GM21576 (cell line): ENCODE results near the gene EAPP.
"Not testable (repeated sequence)": the region's sequence is repeated elsewhere in the genome, so short reads cannot be mapped to it uniquely, and the experiment has no call there.

Source experiments
- ATAC-seq: cut with Tn5 transposase; IDR thresholded peaks from one replicate; pipeline ENCODE4 v1.9.1; 2021; ENCODE audit warnings: mild to moderate bottlenecking, moderate library complexity; ENCODE audit not compliant: unreplicated experiment

EAPP gene

GRCh38 chr14:34538871-34539406 is 562 bp downstream of the EAPP start:
- no peak for ATAC-seq

GRCh38 chr14:34538096-34538495 is 1.4 kb downstream of the EAPP start:
- ATAC-seq: not testable (repeated sequence)

DNA sequence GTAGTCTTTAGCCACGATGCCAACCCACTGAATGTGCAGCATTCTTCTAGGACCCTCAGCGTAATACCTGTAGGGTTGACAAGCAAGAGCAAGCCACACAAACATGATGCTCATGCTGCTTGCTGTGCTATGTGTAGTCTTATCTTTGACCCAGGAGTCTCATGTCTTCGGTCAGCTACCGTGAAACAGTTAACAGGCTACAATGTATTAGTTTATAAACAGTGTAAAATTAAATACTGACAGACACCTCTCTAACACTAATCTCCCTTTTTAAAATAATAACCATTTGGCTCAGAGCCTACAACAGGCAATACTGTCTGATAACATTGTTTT is 1.9 kb downstream of the EAPP start:
- no peak for ATAC-seq

- ATAC-seq: no peak
Measured at GRCh38 chr14:34536951-34537676, 2.4 kb downstream of the EAPP start.

- ATAC-seq: no peak
Measured at GRCh38 chr14:34527591-34527990, 11.9 kb downstream of the EAPP start.

- ATAC-seq: not testable (repeated sequence)
Measured at GRCh38 chr14:34524216-34524615, 15.3 kb downstream of the EAPP start.

DNA sequence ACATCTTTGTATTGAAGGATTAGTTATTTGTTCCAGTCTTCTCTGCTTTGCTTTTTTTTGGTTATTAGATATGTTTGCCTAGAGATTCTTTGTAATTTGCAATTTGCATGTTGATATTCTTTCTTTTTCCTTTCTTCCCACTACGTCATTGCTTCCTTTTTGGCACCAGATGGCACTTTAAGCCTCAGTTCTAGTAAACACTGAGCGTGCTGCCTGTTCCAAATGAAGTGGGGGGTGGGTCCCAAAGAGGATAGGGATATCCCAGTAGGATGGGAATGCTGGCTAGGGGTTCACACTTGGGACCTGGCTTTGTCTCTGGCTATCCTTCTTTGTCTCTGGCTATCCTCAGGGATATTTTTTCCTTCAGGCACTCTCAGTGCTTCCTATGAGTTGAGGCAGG is 17.0 kb downstream of the EAPP start:
- no peak for ATAC-seq

DNA sequence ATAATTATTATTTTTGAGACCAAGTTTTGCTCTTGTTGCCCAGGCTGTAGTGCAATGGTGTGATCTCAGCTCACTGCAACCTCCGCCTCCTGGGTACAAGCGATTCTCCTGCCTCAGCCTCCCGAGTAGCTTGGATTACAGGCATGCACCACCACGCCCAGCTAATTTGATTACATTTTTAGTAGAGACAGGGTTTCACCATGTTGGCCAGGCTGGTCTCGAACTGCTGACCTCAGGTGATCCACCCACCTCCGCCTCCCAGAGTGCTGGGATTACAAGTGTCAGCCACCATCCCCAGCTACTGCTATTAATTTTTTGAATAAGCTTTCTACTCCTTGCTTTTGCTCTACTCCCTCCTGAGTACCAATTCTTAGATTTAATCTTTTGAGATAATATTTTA is 18.4 kb downstream of the EAPP start:
- ATAC-seq: not testable (repeated sequence)

GRCh38 chr14:34520304-34520970 is 19.1 kb downstream of the EAPP start:
- not testable (repeated sequence) for ATAC-seq

GRCh38 chr14:34507884-34508283 is 31.6 kb downstream of the EAPP start:
- no peak for ATAC-seq

DNA sequence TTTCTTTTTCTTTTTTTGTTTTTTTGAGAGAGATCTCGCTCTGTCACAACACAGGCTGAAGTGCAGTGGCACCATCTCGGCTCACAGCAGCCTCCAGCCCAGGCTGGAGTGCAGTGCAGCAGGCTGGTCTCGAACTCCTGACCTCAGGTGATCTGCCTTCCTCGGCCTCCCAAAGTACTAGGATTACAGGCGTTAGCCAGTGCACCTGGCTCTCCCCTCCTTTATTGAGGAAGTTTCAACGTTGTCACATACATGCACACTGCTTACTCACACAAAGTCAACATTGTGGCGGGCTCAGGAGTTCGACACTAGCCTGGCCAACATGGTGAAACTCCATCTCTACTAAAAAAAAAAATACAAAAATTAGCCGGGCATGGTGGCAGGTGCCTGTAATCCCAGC is 32.0 kb downstream of the EAPP start:
- no peak for ATAC-seq

DNA sequence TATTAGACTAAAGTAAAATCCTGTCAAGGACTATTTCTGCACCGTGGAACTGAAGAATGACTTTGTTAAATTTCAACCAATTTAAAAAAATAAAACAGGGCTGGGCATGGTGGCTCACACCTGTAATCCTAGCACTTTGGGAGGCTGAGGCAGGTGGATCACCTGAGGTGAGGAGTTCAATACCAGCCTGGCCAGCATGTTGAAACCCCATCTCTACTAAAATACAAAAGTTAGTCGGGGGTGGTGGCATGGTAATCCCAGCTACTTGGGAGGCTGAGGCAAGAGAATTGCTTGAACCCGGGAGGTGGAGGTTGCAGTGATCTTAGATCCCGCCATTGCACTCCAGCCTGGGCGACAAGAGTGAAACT is 34.4 kb downstream of the EAPP start:
- not testable (repeated sequence) for ATAC-seq

DNA sequence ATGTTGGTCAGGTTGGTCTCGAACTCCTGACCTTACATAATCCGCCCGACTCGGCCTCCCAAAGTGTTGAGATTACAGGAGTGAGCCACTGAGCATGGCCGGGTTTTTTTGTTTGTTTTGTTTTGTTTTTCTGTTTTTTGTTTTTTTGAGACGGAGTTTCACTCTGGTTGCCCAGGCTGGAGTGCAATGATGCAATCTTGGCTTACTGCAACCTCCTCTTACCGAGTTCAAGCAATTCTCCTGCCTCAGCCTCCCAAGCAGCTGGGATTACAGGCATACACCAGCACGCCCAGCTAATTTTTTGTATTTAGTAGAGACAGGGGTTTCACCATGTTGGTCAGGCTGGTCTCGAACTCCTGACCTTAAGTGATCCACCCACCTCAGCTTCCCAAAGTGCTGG is 35.5 kb downstream of the EAPP start:
- not testable (repeated sequence) for ATAC-seq

DNA sequence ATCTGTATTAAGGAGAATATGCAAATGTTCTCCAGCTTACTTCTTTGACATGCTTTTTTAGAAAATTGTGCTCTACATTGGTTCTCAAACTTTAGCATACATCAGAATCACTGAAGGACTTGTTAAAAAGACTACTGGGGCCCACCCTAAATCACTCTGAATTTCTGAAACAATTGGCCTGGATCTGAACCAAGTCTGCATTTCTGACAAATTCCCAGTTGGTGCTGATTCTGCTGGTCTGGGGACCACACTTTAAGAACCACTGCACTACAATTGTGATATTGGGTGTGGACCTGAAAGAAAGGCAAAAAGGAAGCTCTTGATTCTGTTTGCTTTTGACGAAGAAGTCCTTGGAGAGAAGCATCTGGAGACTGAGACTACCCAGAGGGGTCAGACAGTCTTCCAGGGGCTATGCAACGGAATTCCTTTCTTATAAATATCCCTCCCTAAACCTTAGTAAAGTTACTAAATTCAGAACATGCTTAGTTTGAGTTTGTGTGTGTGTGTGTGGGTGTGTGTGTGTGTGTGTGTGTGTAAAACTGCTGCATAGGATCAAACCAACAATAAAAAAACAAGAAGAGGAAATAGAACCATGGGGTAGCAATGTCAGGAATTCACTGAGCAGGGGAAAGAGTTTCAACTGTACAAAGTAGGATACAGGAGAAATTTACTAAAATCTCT is 36.8 kb downstream of the EAPP start:
- ATAC-seq: no peak

DNA sequence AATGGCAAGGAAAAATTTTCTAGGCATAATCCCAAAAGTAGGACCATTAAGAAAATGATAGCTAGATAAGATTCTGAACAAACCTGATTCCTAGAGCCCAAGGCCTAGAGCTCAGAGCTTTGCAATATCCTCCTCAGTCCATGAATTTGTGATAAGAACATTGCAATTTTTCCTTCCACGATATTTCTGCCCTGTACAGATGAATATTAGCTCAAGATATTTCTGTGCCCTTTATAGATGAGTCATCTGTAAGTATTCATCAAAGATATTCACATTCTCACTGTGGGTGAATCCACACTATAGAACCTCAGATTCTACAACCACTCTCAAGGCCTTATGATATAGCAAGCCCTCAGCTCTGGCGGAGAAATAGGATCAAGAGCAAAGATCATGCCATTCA is 37.5 kb downstream of the EAPP start:
- ATAC-seq: no peak

- ATAC-seq: no peak
Measured at GRCh38 chr14:34501004-34501580, 38.4 kb downstream of the EAPP start.

DNA sequence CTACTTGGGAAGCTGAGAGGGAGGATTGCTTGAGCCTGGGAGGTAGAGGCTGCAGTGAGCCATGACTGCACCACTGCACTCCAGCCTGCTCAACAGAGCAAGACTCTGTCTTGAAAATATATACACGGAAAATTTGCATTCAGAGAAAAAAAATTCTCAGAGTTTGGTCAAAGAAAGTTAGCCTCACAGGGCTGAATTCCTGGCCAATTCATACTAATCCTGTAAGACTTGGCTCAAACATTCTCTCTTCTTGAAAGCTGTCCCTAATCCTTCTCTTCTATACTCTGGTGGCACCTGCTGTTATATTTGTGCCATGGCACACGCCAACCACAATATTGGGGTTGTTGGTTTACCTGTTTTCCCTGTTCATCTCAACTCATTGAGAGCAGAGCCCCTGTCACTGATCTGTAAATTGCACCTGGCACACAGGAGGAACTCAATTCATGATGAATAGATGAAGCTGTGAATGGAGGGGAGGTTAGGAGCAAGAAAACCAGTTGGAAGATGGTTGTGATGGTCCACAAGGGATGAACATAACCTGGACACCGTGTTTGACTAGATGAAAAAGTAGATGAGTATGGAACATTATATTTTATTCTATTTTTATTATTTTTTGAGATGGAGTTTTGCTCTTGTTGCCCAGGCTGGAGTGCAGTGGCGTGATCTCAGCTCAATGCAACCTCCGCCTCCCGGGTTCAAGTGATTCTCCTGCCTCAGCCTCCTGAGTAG is 40.7 kb downstream of the EAPP start:
- no peak for ATAC-seq

DNA sequence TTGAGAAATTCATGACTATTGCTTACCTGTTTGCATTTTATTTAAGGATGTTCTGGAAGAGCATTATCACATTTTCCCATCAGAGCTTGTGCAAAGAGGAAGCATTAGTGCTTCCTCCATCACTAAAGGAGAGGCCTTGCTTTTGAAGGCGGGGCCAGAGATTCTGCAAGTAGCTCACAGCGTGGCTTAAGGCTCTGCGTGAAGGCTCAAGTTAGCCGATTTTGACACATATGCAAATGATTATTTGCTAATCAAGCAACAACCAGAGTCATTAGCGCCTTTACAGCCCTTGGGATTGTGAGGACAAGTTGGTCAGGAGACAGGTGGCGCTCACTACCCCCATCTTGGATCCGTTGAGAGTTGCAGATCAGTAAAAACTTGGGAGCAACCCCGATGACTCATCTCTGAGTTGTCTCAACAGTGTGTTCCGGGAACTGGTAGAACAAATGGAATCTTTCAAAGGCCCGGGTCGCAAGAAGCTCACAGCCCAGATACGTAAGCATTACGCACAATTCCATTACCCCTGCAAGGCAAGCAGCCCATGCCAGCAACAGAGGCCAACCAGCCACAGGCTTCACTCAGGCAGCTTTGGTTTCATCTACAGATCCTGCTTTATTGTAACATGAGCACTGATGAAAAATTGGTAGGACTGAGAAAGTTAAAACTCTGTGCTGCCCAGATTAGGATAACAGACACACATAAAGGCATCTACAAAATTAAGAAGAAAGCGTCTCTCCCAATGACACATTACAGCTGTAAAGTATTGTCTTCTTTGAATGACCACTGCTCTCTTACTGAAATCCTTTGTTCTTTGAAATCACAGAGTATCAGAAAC is 42.6 kb downstream of the EAPP start:
- ATAC-seq: no peak

GRCh38 chr14:34496007-34496678 is 43.4 kb downstream of the EAPP start:
- no peak for ATAC-seq

DNA sequence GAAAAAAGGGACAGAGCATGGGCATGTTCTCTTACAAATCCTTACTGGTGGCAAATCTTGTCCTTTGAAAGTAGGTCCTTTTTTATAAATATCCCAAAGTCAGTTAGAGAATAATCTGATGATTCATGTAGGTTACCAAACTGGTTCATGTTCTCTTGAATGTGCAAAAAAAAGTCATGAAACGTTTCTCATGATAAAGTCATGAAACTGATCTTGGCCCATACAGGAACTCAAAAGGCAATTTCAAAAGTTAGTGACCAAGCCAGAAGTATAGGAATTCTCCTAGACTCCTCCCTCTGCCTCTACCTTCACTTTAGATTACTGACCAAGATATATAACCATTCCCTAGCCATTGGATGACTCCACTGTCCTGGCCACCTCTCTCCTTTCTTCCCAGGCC is 50.2 kb downstream of the EAPP start:
- ATAC-seq: no peak
